GM12878 (cell line): ENCODE results near the gene MFSD11. TPM values are rescaled to one million over a fixed set of nuclear protein-coding genes. Genes with fewer than 3 reads are reported as not detected.

ENCODE experiments used
- ATAC-seq: fragments of 200-7000 bp; cut with Tn5 transposase; 3 replicates; pipeline ENCODE4 v1.9.1; 2020; ENCODE audit warnings: mild to moderate bottlenecking, moderate library complexity
- BruUV-seq: library from RNA; stranded (reverse); fragments of 400-500 nt; replicated peaks from 2 replicates; lab custom pipeline; 2021; lab: Mats Ljungman, UMichigan
- CTCF ChIA-PET: fragments of 300-600 bp; sonication (Branson Sonifier 250); formaldehyde crosslinking; extraction: SDS; loops from one replicate; lab custom pipeline; 2021; ENCODE audit warnings: inconsistent platforms; lab: Yijun Ruan, JAX
- POLR2A ChIA-PET: fragments of 350-600 bp; formaldehyde crosslinking; extraction: SDS; loops from one replicate; lab custom pipeline; 2021; ENCODE audit warnings: inconsistent platforms; lab: Charles Lee
- RAD21 ChIA-PET: fragments of 300-600 bp; sonication (Branson Sonifier 250); formaldehyde crosslinking; loops from one replicate; lab custom pipeline; 2023; ENCODE audit warnings: antibody characterized with exemption; ENCODE audit not compliant: unreplicated experiment; lab: Charles Lee
- SMC1A ChIA-PET: fragments of 300-600 bp; sonication (Branson Sonifier 250); formaldehyde crosslinking; loops from one replicate; lab custom pipeline; 2023; ENCODE audit not compliant: unreplicated experiment, uncharacterized antibody; lab: Charles Lee
- DNase-seq: peaks from one replicate; pipeline ENCODE4 v3.0.0-alpha.2; 2011; ENCODE audit warnings: low read depth, low spot score
- FAIRE-seq: peaks from 3 replicates; lab custom pipeline; 2011; peaks lifted over from hg19 to GRCh38; lab: Jason Lieb, UNC
- H2AFZ ChIP-seq: 2 replicates; pipeline ENCODE4 v1.6.0; 2011; ENCODE audit warnings: low read depth, low read length, control low read depth; ENCODE audit not compliant: control insufficient read depth
- H3K27ac ChIP-seq: 2 replicates; pipeline ENCODE4 v1.5.1; 2011; ENCODE audit warnings: control low read depth; ENCODE audit not compliant: control insufficient read depth, insufficient read depth
- H3K27me3 ChIP-seq, 2 experiments: replicated peaks in 1 of 2; 2 replicates each; pipeline versions ENCODE4 v1.6.0 to v1.6.1; 2011; ENCODE audit warnings: low read length in 1 of 2; ENCODE audit not compliant: control insufficient read depth in 2 of 2, insufficient read depth in 2 of 2
- H3K36me3 ChIP-seq, 2 experiments: 2 replicates each; pipeline ENCODE4 v1.5.1; 2011; ENCODE audit warnings: low read length in 1 of 2; ENCODE audit not compliant: control insufficient read depth in 2 of 2, insufficient read depth in 2 of 2
- H3K4me1 ChIP-seq: 2 replicates; pipeline ENCODE4 v1.6.1; 2011; ENCODE audit warnings: mild to moderate bottlenecking, low read length, moderate library complexity, mixed read lengths; ENCODE audit not compliant: control insufficient read depth, insufficient read depth
- H3K4me2 ChIP-seq: 2 replicates; pipeline ENCODE4 v1.6.0; 2011; ENCODE audit warnings: control low read depth; ENCODE audit not compliant: control insufficient read depth, insufficient read depth
- H3K4me3 ChIP-seq: fragments of 200-600 bp; sonication (generic); 2 replicates; pipeline ENCODE4 v1.5.1; 2016
- H3K79me2 ChIP-seq: 2 replicates; pipeline ENCODE4 v1.6.0; 2011; ENCODE audit warnings: low read length; ENCODE audit not compliant: control insufficient read depth, insufficient read depth
- H3K9ac ChIP-seq: 2 replicates; pipeline ENCODE4 v1.8.0; 2011; ENCODE audit warnings: low read length, control low read depth, mixed read lengths; ENCODE audit not compliant: control insufficient read depth, insufficient read depth
- H3K9me3 ChIP-seq: replicated peaks from 3 replicates; pipeline ENCODE4 v1.5.1; 2011; ENCODE audit warnings: mild to moderate bottlenecking, low read length; ENCODE audit not compliant: control insufficient read depth, insufficient read depth
- H4K20me1 ChIP-seq: 2 replicates; pipeline ENCODE4 v1.6.0; 2011; ENCODE audit not compliant: control insufficient read depth, insufficient read depth
- BCL11A ChIP-seq: IDR thresholded peaks from 2 replicates; pipeline ENCODE4 v1.6.1; 2011; ENCODE audit warnings: low read depth, low read length
- EED ChIP-seq: sonication (generic); IDR thresholded peaks from 2 replicates; pipeline ENCODE4 v1.6.1; 2016; ENCODE audit warnings: antibody characterized with exemption, low read depth
- MAX ChIP-seq: IDR thresholded peaks from 2 replicates; pipeline ENCODE4 v1.6.1; 2012; ENCODE audit warnings: low read depth, low read length, improper control_type of control experiment
- MYB ChIP-seq: fragments of 150-350 bp; IDR thresholded peaks from 2 replicates; pipeline ENCODE4 v1.6.1; 2014; ENCODE audit warnings: mild to moderate bottlenecking, low read depth, low read length, borderline replicate concordance
- NR2F1 ChIP-seq: fragments of 450-650 bp; conservative IDR thresholded peaks from 2 replicates; pipeline ENCODE4 v1.6.1; 2017; ENCODE audit warnings: mild to moderate bottlenecking
- PML ChIP-seq: IDR thresholded peaks from 2 replicates; pipeline ENCODE4 v1.6.1; 2012; ENCODE audit warnings: low read length, inconsistent platforms
- RELA ChIP-seq: fragments of 450-650 bp; IDR thresholded peaks from 2 replicates; pipeline ENCODE4 v1.8.0; 2014; ENCODE audit warnings: borderline replicate concordance; ENCODE audit not compliant: partially characterized antibody
- YY1 ChIP-seq: IDR thresholded peaks from 2 replicates; pipeline ENCODE4 v1.6.1; 2011; ENCODE audit warnings: low read depth, mild to moderate bottlenecking, low read length
- ZBTB40 ChIP-seq: fragments of 450-650 bp; IDR thresholded peaks from 2 replicates; pipeline ENCODE4 v1.6.1; 2016; ENCODE audit warnings: mild to moderate bottlenecking, moderate library complexity, borderline replicate concordance
- ZNF207 ChIP-seq: fragments of 450-650 bp; IDR thresholded peaks from 2 replicates; pipeline ENCODE4 v1.6.1; 2014; ENCODE audit warnings: antibody characterized with exemption, mild to moderate bottlenecking, borderline replicate concordance
- WGBS: methylation state at CpG from one replicate; pipeline ENCODE4 v1.1.6; 2016; ENCODE audit warnings: low lambda C conversion rate; ENCODE audit not compliant: insufficient replicate concordance, insufficient coverage; ENCODE audit errors: missing lambda C conversion rate; 5-methylcytosine and 5-hydroxymethylcytosine counted together
- in situ Hi-C: fragments of 300-500 bp; cut with MboI; formaldehyde crosslinking; loops from 9 replicates; pipeline ENCODE4 v1.14.3; 2018; ENCODE audit warnings: mixed read lengths
- intact Hi-C: fragments of 100-400 bp; cut with micrococcal nuclease; formaldehyde crosslinking; loops from one replicate; pipeline ENCODE4 v1.14.2; 2022; ENCODE audit not compliant: unreplicated experiment
- polyA plus RNA-seq, 11 experiments: library from polyadenylated mRNA; depleted of rRNA in 4 of 11; unstranded in 6 of 11; stranded (reverse) in 5 of 11; fragments of >200 nt; fragmentation: Nextera tagmentation in 4 of 11; fragmentation: Illumina TruSeq in 1 of 11; extraction: Ambion mirVana in 4 of 11; extraction: Trizol in 1 of 11; gene quantifications; 1 replicate in 1 of 11; 2 replicates in 10 of 11; pipeline versions ENCODE4 v1.2.1 to v1.2.3, GENCODE V29; 2011 to 2016; ENCODE audit warnings: inconsistent platforms in 2 of 11, missing spikeins in 2 of 11, low read depth in 1 of 11
- total RNA-seq, 4 experiments: library from RNA; depleted of rRNA in 3 of 4; stranded (reverse); fragments of >200 nt in 3 of 4; fragmentation: Illumina TruSeq in 1 of 4; extraction: Trizol in 1 of 4; gene quantifications; 2 replicates each; pipeline versions ENCODE4 v1.2.1 to v1.2.3, GENCODE V29; 2013 to 2021

The MFSD11 gene
- total and polyA plus RNA-seq, 10 of the 15 experiments (the other 5 are each of a cell fraction or from before 2014, with no cell fraction given) = 11.0 to 19.4 (median 15.5) TPM

- TF ChIP-seq ZBTB40 (no peak), MYB (no peak), ZNF207 (no peak), YY1 (no peak)
Observed at GRCh38 chr17:76720211-76720610, 17.7 kb upstream of the MFSD11 start (continued).

GRCh38 chr17:76720941-76721340 lies 17.0 kb upstream of the MFSD11 start:
- H3K4me1 ChIP-seq = no peaks in the 10 kb centered on the region
- no peaks in the 10 kb centered on the region for H3K27me3 ChIP-seq
- ChIA-PET POLR2A (interaction anchor here (1.9 kb wide), 1 partner anchor 12 kb away, joined by 5 read pairs; no protein-coding TSS in a partner anchor), CTCF (no interaction called here), RAD21 (no interaction called here), SMC1A (interaction anchor here (1.5 kb wide), 1 partner anchor 8 kb away, joined by 3 read pairs; no protein-coding TSS in a partner anchor)
- no TSS peak for BruUV-seq
- TF ChIP-seq RELA (no peak), PML (no peak), NR2F1 (no peak), BCL11A (no peak), EED (no peak), MAX (no peak)
- intact Hi-C loops (no loop called here), in situ Hi-C loops (no loop called here)
- FAIRE-seq (no peak), DNase-seq (no peak), ATAC-seq (no peak)
- no peak overlapping the region for H3K27ac ChIP-seq
- no peak overlapping the region for H2AFZ ChIP-seq
- no peaks in the 10 kb centered on the region for H3K9me3 ChIP-seq
- H3K79me2 ChIP-seq = peaks cover 27% of the 10 kb centered on the region
- no peaks in the 10 kb centered on the region for H4K20me1 ChIP-seq
- 98% methylated on average over 9 of the region's 9 CpGs for WGBS
- no peak overlapping the region for H3K9ac ChIP-seq
- H3K4me3 ChIP-seq = no peak overlapping the region
- H3K4me2 ChIP-seq = no peak overlapping the region
- H3K36me3 ChIP-seq = peaks cover 15 to 44% of the 10 kb centered on the region in 2 experiments
